Measurements from ENCODE around the gene ZFAND4. TPM values are rescaled to one million over a fixed set of nuclear protein-coding genes. Genes with fewer than 3 reads are reported as not detected.

Gene ZFAND4
- total and polyA plus RNA-seq, 2 experiments from 2014 or later, result 7.4 to 30.3 TPM

DNA sequence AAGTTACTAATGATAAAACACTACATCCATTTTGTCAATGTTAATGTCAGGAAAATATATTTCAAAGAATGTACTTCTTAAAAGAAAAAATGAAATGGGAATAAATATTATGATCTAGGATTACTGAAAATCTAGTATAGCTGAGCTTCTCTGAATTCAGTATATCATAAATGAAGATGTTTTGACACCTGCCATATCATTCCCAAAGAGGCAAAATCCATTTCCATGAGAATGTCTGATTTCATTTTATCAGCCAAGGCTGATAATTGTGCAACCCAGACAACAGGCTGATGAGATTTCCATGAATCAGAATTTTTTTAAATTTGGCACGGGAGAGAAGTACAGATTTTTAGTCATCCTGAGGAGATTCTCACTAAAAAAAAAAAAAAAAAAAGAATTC lies 32.5 kb downstream of the ZFAND4 start (continued):
- TF ChIP-seq, protein P1, sequence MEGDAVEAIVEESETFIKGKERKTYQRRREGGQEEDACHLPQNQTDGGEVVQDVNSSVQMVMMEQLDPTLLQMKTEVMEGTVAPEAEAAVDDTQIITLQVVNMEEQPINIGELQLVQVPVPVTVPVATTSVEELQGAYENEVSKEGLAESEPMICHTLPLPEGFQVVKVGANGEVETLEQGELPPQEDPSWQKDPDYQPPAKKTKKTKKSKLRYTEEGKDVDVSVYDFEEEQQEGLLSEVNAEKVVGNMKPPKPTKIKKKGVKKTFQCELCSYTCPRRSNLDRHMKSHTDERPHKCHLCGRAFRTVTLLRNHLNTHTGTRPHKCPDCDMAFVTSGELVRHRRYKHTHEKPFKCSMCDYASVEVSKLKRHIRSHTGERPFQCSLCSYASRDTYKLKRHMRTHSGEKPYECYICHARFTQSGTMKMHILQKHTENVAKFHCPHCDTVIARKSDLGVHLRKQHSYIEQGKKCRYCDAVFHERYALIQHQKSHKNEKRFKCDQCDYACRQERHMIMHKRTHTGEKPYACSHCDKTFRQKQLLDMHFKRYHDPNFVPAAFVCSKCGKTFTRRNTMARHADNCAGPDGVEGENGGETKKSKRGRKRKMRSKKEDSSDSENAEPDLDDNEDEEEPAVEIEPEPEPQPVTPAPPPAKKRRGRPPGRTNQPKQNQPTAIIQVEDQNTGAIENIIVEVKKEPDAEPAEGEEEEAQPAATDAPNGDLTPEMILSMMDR (conservative IDR thresholded peaks at IDR 0.05; ENCODE audit: low read depth in 2 of 2), result no peak
- no peak for TF ChIP-seq NANOG (IDR thresholded peaks at IDR 0.05; ENCODE audit: borderline replicate concordance)

DNA sequence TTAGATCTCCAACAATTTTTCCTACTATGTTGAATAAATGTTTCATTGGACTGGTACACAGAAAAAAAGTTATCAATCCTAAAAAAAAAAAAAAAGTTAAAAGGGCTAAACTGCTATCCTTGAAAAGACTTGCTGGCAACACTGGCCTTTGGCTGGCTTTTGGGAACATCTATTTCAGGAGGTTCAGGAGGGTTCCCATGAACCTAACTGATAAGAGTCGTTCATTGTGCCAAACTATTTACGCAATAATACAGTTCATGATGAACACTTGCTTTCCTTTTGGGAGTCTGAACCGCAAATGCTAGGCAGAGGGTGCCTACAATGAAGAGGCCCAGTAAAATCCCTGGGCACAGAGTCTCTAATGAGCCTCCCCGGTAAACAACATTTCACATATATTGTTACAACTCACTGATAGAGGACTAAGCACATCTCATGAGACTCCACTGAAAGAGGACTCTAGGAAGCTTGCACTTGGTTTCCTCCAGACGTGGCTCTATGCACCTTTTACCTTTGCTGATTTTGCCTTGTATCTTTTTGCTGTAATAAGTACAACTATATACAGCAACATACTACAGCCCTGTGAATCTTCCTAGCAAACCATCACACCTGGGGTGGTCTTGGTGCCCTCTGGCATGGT lies 45.0 kb downstream of the ZFAND4 start:
- Histone ChIP-seq H2AFZ (no peak overlapping the region), H3K4me1 (ENCODE audit: insufficient read depth) (no peaks in the 10 kb centered on the region), H3K4me3 (no peak overlapping the region), H3K4me2 (no peak overlapping the region), H3K36me3 (ENCODE audit: insufficient read depth) (no peaks in the 10 kb centered on the region), H4K20me1 (replicated peaks; ENCODE audit: insufficient read depth) (no peaks in the 10 kb centered on the region), H3K27ac (ENCODE audit: low read depth) (no peak overlapping the region), H3K79me2 (replicated peaks; ENCODE audit: insufficient read depth) (no peaks in the 10 kb centered on the region), H3F3A (replicated peaks; ENCODE audit: low read depth) (no peaks in the 10 kb centered on the region), H3K9me2 (ENCODE audit: insufficient read depth) (no peaks in the 10 kb centered on the region), H3K27me3 (ENCODE audit: insufficient read depth) (no peaks in the 10 kb centered on the region)
- no peaks in the 10 kb centered on the region for H3K36me3 Mint-ChIP-seq (ENCODE audit: low read depth)
- ATAC-seq, result no peak
- TF ChIP-seq, protein P2, sequence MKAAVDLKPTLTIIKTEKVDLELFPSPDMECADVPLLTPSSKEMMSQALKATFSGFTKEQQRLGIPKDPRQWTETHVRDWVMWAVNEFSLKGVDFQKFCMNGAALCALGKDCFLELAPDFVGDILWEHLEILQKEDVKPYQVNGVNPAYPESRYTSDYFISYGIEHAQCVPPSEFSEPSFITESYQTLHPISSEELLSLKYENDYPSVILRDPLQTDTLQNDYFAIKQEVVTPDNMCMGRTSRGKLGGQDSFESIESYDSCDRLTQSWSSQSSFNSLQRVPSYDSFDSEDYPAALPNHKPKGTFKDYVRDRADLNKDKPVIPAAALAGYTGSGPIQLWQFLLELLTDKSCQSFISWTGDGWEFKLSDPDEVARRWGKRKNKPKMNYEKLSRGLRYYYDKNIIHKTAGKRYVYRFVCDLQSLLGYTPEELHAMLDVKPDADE (IDR thresholded peaks at IDR 0.05), result no peak
- no peak for TF ChIP-seq CREB1 (CRISPR knock-in tag; IDR thresholded peaks at IDR 0.05; ENCODE audit: low read depth)
- TF ChIP-seq JUNB (IDR thresholded peaks at IDR 0.05; ENCODE audit: unreplicated experiment), result no peak
- no peak for TF ChIP-seq NANOG (IDR thresholded peaks at IDR 0.05; ENCODE audit: borderline replicate concordance)
- TF ChIP-seq ZNF331 (CRISPR knock-in tag; IDR thresholded peaks at IDR 0.05; ENCODE audit: low read depth), result no peak
- no peak for TF ChIP-seq POLR2AphosphoS5 (IDR thresholded peaks at IDR 0.05; ENCODE audit: low read depth)
- TF ChIP-seq, protein P3, sequence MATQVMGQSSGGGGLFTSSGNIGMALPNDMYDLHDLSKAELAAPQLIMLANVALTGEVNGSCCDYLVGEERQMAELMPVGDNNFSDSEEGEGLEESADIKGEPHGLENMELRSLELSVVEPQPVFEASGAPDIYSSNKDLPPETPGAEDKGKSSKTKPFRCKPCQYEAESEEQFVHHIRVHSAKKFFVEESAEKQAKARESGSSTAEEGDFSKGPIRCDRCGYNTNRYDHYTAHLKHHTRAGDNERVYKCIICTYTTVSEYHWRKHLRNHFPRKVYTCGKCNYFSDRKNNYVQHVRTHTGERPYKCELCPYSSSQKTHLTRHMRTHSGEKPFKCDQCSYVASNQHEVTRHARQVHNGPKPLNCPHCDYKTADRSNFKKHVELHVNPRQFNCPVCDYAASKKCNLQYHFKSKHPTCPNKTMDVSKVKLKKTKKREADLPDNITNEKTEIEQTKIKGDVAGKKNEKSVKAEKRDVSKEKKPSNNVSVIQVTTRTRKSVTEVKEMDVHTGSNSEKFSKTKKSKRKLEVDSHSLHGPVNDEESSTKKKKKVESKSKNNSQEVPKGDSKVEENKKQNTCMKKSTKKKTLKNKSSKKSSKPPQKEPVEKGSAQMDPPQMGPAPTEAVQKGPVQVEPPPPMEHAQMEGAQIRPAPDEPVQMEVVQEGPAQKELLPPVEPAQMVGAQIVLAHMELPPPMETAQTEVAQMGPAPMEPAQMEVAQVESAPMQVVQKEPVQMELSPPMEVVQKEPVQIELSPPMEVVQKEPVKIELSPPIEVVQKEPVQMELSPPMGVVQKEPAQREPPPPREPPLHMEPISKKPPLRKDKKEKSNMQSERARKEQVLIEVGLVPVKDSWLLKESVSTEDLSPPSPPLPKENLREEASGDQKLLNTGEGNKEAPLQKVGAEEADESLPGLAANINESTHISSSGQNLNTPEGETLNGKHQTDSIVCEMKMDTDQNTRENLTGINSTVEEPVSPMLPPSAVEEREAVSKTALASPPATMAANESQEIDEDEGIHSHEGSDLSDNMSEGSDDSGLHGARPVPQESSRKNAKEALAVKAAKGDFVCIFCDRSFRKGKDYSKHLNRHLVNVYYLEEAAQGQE (IDR thresholded peaks at IDR 0.05; ENCODE audit: unreplicated experiment), result no peak
- TF ChIP-seq STAT1 (IDR thresholded peaks at IDR 0.05; ENCODE audit: unreplicated experiment), result no peak
- H3K27ac Mint-ChIP-seq, result no peak overlapping the region
- no peak for DNase-seq (ENCODE audit: low spot score)
- no peaks in the 10 kb centered on the region for H3K27me3 Mint-ChIP-seq (ENCODE audit: insufficient read depth, low read depth, poor library complexity)
- no peaks in the 10 kb centered on the region for H3K9me3 Mint-ChIP-seq
- H3K4me1 Mint-ChIP-seq, result no peaks in the 10 kb centered on the region
- H3K4me3 Mint-ChIP-seq, result no peak overlapping the region
